Measurements from ENCODE around the gene LCE2B.

DNA sequence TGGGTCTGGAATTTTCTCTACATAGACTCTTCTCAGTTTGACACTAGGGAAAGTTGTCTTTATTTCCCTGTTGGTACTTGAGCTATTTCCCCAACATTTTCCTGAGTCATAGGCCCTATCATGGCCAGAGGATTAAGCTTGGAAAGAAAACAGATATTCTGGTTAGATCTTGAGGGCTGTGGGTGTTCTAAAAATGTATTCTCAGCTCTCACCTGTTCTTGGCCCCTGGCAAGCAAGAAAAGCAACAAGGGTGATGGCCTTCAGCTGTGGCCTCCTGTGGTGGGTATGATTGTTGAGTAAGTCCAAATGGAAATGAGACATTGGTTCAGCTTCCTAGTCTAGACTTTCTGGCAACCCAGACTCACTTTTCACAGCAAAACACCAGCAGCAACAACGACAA lies 45.6 kb upstream of the LCE2B start:
- TF ChIP-seq ZNF18 (tag by site-specific recombination; IDR thresholded peaks at IDR 0.05), result no peak
- no peak for TF ChIP-seq CTCF (tag by site-specific recombination; IDR thresholded peaks at IDR 0.05)
- no peak for TF ChIP-seq SP2 (tag by site-specific recombination; IDR thresholded peaks at IDR 0.05)
- TF ChIP-seq ZNF175 (tag by site-specific recombination; IDR thresholded peaks at IDR 0.05), result no peak
- TF ChIP-seq, protein P1, sequence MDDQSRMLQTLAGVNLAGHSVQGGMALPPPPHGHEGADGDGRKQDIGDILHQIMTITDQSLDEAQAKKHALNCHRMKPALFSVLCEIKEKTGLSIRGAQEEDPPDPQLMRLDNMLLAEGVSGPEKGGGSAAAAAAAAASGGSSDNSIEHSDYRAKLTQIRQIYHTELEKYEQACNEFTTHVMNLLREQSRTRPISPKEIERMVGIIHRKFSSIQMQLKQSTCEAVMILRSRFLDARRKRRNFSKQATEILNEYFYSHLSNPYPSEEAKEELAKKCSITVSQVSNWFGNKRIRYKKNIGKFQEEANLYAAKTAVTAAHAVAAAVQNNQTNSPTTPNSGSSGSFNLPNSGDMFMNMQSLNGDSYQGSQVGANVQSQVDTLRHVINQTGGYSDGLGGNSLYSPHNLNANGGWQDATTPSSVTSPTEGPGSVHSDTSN (CRISPR knock-in tag; IDR thresholded peaks at IDR 0.05), result no peak
- TF ChIP-seq, protein P2, sequence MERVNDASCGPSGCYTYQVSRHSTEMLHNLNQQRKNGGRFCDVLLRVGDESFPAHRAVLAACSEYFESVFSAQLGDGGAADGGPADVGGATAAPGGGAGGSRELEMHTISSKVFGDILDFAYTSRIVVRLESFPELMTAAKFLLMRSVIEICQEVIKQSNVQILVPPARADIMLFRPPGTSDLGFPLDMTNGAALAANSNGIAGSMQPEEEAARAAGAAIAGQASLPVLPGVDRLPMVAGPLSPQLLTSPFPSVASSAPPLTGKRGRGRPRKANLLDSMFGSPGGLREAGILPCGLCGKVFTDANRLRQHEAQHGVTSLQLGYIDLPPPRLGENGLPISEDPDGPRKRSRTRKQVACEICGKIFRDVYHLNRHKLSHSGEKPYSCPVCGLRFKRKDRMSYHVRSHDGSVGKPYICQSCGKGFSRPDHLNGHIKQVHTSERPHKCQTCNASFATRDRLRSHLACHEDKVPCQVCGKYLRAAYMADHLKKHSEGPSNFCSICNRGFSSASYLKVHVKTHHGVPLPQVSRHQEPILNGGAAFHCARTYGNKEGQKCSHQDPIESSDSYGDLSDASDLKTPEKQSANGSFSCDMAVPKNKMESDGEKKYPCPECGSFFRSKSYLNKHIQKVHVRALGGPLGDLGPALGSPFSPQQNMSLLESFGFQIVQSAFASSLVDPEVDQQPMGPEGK (tag by site-specific recombination; IDR thresholded peaks at IDR 0.05), result no peak
- no peak for TF ChIP-seq KLF9 (tag by site-specific recombination; IDR thresholded peaks at IDR 0.05; ENCODE audit: low read depth)
- TF ChIP-seq, protein P3, sequence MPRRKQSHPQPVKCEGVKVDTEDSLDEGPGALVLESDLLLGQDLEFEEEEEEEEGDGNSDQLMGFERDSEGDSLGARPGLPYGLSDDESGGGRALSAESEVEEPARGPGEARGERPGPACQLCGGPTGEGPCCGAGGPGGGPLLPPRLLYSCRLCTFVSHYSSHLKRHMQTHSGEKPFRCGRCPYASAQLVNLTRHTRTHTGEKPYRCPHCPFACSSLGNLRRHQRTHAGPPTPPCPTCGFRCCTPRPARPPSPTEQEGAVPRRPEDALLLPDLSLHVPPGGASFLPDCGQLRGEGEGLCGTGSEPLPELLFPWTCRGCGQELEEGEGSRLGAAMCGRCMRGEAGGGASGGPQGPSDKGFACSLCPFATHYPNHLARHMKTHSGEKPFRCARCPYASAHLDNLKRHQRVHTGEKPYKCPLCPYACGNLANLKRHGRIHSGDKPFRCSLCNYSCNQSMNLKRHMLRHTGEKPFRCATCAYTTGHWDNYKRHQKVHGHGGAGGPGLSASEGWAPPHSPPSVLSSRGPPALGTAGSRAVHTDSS (tag by site-specific recombination; IDR thresholded peaks at IDR 0.05), result no peak
- no peak for TF ChIP-seq ZBTB26 (tag by site-specific recombination; optimal IDR thresholded peaks at IDR 0.05)
- TF ChIP-seq ZNF311 (tag by site-specific recombination; IDR thresholded peaks at IDR 0.05; ENCODE audit: borderline replicate concordance), result no peak
- TF ChIP-seq ZNF274 (IDR thresholded peaks at IDR 0.05; ENCODE audit: low read length), result no peak
- TF ChIP-seq ZNF274 (tag by site-specific recombination; IDR thresholded peaks at IDR 0.05; ENCODE audit: borderline replicate concordance), result no peak
- TF ChIP-seq ZNF792 (tag by site-specific recombination; IDR thresholded peaks at IDR 0.05), result no peak
- TF ChIP-seq ZNF239 (tag by site-specific recombination; IDR thresholded peaks at IDR 0.05), result no peak
